PC-3 (cell line): ENCODE measurements around the gene TACO1.

Source experiments
- EZH2 ChIP-seq: fragments of 300-600 bp; sonication (generic); IDR thresholded peaks from one replicate; pipeline ENCODE4 v1.6.1; 2017; ENCODE audit warnings: antibody characterized with exemption, mild to moderate bottlenecking, low read length; ENCODE audit not compliant: unreplicated experiment
- TF ChIP-seq, protein P1 (sequence below): fragments of 300-600 bp; sonication (generic); conservative IDR thresholded peaks from 2 replicates; pipeline ENCODE4 v1.5.1; 2017; ENCODE audit warnings: antibody characterized with exemption, low read depth, mild to moderate bottlenecking, low read length

DNA sequence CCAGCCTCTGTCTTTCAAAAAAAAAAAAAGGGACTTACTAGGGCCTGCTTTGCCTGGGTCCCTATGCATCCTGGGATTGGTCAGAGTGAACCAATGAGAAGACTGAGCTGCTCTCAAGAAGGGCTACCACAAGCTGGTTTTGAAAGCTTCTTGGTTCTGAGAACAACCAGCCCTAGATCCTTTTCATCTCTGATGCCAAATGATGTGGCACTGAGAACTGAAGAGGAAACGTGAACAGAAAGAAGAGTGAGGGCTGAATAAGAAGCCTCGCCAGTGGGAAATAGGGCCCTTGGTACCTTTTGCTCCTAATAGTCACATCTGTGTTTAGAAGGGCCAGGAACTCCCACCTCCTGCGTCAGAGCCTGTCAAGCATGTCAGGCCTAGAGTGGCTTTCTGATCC is 10.7 kb downstream of the TACO1 start:
- TF ChIP-seq, protein P1, sequence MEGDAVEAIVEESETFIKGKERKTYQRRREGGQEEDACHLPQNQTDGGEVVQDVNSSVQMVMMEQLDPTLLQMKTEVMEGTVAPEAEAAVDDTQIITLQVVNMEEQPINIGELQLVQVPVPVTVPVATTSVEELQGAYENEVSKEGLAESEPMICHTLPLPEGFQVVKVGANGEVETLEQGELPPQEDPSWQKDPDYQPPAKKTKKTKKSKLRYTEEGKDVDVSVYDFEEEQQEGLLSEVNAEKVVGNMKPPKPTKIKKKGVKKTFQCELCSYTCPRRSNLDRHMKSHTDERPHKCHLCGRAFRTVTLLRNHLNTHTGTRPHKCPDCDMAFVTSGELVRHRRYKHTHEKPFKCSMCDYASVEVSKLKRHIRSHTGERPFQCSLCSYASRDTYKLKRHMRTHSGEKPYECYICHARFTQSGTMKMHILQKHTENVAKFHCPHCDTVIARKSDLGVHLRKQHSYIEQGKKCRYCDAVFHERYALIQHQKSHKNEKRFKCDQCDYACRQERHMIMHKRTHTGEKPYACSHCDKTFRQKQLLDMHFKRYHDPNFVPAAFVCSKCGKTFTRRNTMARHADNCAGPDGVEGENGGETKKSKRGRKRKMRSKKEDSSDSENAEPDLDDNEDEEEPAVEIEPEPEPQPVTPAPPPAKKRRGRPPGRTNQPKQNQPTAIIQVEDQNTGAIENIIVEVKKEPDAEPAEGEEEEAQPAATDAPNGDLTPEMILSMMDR: no peak
- TF ChIP-seq EZH2: no peak
